ENCODE data around the gene DDX1.

Gene DDX1

DNA sequence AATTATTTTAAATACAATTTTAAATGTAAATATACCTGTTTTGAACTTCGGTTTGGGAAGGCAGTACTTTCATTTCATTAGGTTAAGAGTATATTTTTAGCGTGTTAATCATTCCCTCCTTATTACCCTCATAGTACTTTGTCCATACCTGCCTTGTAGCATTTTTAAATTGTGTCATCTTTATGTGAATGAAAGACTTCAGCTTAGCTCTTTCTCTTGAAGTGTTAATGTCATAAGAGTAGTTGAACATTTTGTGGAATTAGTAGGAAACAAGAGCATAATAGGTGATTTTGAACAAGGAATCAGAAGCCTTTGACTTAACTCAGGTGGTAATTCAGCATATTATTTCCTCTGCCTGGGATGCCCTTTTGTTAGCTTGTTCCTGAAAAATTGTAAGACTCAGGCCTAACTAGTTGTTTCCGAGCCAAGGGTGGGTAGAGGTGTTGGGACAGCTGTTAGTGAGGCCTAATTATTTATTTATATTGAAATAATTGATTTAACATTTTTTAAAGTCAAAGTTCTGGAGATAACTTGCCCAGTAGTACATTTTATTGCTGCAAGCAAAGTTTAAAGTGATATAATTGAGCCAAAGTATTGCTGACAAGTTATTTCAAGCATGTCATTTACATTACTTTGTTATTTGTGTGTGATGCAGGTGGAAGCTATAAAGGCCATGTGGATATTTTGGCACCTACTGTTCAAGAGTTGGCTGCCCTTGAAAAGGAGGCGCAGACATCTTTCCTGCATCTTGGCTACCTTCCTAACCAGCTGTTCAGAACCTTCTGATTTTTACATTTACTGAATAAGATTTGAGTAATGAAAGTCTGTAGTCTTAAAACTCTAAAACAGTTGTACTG lies 38.7 kb downstream of the DDX1 start:
- DNase-seq = no peak

DNA sequence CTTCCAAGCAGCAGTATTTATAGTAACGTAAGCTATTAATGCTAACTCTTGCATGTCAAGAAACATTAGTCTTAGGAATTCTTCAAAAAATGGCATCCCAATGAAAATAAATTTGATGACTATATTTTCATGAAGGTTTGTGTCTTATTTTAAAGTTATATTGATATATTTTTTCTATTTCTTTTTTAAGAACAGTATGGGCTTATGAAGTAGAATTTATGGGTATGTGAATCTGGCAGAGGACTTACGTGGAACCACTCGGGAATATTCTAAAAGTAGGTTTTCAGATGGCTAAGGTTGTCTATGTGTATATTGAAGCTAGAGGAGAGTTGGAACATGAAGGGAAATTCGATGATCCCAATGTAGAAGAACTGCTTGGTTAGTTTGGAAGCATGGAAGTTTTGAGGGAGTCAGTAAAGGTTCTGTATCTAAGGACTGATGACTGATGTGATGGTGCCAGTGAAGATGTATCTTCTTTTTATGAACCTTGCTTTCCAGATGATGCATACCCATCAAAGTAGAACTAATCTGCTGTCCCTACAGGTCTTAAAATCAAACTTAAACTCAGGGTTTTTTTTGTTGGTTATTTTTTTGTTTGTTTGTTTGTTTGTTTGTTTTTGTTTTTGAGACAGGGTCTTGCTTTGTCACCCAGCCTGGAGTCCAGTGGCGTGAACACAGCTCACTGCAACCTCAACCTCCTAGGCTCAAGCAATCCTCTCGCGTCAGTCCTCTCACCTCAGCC lies 39.5 kb downstream of the DDX1 start:
- no peak for DNase-seq

DNA sequence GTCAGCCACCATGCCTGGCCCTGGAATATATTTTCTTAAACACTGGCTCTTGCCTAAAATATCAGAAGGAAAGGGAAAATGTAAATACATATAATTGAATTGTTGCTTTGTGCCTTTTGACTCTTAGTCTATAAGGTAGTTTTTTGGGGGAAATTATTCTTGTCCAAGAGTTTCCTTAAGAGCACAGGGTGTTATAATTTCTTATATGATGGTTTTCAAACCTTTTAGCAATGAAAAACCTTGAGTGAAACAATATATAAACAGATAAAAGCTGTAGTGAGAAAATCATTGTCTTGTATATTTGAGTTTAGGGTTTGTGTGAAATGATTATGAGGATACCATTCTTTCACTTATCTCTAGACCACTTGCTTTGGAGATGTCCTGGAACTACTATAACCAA lies 40.2 kb downstream of the DDX1 start:
- DNase-seq = no peak

DNA sequence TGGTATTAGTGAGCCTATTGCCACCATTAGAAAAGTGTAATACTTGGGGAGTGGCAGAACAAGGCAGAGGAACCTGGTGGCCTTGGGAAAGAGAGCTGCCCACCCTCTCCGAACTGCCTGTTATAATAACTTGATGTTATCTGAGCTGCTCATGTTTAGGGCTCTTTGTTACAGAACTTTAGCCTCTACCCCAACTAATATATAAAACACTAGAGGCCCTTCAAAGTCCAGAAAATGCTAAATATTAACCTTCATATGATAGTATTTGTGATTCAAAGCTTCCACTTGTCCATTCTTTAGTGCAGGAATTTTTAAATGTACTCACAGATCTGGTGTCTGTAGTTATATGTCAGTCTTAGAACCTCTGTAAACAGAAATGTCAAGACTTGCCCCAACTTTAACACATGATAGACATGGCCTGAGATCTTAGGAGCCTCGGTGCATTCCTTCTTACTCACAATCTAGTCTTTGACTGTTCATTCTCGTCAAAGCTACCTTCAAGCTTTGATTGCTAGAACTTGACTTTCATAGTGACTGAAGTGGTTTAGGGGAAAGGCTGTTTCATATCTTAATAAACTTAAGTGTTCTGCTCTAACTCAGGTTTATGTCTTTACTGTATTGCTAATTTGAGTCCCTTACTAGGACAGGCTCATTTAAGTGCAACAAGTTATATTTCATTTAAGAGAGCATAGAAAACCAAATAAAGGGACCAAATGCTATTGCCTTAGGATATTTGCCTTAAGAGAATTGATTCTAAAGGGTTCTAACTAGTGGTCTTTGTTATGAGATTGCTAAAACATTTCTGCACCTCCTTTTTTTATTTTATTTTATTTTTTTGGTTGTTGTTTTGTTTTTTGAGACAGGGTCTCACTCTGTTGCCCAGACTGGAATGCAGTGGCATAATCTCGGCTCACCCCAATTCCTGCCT lies 41.6 kb downstream of the DDX1 start:
- no peak for DNase-seq

DNA sequence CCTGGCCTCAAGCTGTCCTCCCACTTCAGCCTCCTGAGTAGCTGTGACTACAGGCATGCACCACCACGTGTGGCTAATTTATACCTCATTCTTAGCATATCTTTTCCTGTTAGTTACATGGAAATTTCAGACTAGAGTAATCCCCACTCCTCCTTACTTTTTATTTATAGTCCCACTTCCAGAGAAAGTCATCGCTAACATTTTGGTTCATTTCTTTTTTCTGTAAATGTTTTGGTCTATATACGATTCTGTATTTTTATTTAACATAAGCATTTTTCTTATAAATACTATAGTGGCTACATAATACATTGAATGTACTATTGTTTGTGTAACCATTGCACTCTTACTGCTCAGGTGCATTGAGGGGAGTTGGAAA lies 42.3 kb downstream of the DDX1 start:
- no peak for DNase-seq

DNA sequence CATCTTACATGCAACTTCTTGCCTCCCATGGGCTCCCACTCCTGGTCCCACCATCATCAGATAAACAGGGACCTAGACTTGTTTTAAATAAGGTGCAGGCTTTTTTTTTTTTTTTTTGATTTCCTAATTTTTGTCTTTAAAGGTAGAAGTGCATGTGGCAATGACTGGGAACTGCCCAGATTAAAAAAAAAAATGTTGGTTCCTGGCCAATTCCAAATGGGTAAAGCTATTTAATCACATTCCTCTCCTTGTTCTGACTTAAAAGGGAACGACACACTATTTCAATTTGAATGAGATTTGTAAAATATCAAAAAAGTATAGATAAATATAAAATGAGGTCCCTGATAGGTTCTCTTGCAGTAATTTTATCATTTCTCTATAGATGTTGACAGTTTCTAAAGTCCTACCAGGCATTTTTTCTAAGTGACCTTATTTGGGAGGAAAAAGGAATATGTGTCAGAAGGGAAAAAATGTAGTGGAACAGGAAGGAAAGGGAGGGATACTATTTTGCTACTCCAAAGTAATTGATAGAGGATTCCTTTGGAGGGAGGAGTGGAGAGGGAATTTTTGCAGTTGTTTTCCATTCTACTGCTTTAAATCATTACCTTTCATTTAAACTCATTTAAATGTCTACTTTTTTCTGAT lies 43.3 kb downstream of the DDX1 start:
- DNase-seq = no peak

DNA sequence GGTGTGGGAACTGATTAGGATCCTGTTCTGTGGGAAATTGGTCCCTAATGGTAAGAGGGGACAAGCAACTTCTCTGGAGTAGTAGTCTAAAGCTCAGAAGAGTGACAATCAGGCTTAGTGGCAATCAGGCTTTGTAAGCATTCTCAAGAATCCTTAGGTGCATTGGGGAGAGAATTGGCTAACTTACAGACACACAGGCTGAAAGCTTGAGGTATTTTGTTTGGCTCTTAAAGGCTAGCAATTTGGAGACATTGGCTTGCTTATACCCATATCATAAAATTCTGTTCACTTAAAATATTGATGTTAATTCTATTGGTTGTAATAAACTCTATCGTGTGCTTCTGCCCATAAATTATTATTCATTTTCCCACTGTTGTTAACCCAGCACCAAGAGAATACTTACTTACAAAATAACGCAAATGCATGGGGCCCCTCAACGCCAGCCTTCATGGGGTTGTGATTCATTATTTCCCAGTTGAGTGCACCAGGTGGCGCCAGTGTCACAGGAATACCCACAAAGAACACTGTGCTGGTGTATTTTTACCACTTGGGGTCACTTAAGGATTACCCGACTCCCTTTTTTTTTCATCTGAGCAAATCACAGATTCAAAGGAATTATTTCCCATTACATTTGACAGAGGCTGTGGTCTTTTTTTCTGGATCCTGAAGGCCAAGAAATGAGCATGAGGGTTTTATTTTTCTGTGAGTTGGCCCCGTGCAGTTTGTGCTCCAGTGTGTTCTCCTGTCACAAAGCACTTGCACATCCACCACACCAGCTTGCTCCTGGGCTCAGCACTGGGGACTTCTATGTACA lies 45.5 kb downstream of the DDX1 start:
- DNase-seq = peak; percentile 87

DNA sequence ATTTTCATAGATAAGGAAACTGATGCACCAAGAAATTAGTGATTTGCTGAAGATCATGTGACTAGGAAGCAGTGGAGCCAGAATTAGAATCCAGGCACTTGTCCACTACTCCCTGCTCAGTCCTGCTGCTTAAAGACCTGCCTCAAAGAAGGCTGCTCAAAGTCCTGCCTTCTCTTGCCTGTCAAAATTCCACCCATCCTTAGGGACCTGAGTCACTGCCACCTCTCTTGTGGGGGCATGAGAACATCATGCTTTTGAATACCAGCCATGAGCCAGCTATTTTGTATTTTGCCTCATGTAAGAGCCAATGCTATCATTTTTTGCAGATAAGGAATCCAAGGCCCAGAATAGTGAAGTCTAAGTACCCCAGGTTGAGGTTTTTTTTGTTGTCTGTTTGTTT lies 47.1 kb downstream of the DDX1 start:
- no peak for DNase-seq

DNA sequence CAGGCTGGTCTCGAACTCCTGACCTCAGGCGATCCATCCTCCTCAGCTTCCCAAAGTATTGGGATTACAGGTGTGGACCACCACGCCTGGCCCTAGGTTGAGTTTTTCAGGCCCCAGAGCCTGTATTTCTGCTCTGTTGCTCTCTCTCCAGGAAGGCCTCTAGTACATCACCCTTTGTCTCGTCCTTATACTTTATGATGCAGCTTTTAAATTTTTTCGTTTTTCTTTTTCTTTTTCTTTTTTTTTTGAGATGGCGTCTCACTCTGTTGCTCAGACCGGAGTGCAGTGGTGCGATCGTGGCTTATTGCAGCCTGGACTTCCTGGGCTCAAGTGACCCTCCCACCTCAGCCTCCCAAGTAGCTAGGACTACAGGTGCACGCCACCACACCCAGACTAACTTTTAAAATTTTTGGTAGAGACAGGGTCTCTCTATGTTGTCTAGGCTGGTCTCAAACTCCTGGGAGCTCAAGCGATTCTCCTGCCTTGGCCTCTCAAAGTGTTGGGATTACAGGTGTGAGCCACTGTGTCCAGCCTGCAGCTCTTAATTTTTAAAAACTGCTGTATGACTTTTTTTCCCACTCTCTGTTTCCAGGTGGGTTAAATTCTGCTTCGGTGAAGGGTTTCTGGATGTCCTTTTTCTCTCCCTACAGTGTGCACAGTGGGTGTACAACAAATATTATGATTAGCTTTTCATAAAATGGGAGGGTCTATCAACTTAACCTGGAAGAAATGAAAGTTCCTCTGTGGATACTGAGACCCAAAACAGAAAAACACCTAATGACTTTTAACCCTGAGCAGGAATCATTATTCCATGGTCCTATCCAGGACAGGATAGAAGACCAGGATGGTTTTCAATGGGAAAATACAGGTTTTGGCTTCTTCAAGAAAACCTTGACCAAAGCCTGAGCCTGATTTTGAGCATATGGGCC lies 47.9 kb downstream of the DDX1 start:
- DNase-seq = no peak

DNA sequence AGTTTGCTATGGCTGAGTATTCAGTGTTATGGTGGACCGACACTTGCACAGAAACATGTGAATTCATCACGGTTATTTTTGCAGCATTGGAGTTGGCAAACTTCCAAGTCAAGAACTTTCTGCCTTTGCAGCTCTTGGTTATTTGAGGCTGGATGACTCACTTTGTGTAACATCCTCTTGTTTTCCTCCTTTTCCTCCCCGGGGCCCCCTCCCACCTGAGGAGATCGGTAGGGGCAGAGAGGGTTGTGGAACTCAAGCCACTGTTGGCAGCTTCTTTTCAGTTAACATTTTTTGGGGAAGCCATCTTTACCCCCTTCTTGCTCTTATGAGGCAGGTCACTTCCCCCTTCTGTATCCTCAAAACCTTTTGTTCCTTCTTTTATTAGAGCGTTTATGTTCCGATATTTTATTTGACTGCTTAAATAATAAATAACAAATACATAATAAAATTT lies 48.6 kb downstream of the DDX1 start:
- no peak for DNase-seq

DNA sequence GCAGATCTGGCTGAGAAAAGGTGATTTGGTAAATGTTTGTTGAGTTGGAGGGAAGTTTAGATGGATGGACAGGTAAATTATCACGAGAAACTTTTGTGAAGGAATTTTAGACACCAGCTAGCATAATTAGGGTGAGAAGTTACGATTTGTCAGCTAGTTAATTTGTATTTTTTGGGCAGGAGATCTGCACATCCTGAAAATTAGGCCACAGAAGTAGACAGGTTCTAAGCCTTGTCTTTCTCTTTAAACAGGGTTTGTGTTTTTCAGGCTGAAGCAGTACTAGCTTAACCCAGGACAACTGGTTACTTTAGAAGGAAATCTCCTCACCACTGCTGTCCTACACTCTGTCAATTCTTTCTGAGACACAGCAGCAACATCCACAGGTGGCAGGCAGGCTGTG lies 49.1 kb downstream of the DDX1 start:
- DNase-seq = no peak

DNA sequence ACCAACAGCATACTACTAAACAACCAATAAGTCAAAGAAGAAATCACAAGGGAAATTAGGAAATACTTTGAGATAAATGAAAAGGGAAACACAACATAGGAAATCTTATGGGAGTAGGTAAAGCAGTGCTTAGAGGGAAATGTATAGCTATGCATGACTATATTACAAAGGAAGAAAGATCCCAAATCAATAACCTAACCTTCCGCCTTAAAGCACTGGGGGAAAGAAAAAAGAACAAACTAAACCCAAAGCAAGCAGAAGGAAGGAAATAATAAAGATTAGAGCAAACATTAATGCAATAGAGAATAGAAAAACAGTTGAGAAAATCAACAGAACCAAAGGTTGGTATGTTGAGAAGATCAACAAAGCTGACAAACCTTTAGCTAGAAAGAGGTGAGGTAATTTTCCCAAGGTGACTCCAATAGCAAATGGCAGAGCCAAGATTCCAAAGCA lies 49.9 kb downstream of the DDX1 start:
- DNase-seq = no peak

DNA sequence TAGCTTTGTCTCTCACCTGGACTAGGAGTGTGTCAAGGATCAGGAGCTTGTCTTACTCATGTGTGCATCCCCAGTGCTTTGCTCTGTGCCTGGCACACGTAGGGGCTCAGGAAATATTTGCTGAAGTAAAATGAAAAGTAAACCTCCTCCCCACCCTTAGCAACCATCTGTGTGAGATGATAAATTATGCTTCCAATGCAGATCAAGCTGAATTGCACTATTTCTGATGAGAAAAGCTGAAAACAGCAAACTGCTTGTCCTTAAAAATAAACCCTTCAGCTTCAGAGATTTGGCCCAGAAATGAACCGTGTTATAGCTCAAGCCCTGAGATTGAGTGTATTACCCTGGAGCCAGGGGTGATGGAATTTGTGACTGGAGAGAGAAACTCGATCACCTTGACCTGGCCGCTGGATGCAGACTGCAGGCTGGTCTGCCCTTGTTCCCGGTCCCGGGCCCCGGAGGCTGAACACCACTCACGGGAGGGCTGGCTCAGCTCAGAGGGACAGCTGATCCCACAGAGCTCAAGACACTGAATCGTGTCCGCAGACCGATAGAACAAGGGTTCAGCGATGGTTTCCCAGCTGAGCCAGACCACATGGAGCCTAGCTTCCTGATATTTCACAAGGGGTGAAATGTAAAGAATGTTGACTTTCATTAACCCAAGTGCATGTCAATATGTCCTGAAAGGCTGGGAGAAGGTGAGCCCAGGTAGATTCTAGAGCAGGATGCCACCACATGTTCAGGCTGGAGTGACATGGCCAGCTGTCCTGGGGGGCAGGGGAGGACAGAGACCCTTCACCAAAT lies 50.5 kb downstream of the DDX1 start:
- no peak for DNase-seq

DNA sequence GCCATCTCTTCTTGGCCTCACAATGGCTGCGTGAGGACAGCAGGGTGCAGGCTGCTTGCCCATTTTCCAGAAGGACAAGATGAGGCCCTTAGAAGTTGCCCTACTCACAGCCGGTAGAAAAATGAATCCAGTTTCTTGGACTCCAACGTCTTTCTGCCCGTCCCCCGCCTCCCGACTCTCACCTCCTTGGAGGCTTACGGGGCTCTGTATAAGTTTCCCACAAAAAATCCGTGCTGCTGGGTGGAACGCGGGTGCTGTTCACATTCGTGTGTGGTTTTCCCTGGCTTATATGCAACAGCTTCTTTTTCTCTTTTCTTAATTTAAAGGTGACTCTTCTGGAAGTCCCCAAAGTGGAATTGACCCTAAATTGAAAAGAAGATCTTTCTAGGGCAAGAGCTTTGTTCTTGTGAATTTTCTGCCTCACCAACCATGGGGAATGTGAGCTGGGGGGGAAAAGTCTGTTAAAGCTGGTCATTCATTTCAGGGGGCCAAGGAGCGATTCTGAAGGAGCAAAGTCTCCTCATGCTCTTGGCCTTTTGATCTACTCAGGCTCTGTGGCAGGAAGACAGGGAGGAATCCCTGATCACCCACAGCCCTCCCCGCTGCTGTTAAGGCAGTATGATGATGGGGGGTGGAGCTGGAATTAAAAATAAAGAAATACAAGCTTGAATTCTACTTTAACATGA lies 51.3 kb downstream of the DDX1 start:
- no peak for DNase-seq

DNA sequence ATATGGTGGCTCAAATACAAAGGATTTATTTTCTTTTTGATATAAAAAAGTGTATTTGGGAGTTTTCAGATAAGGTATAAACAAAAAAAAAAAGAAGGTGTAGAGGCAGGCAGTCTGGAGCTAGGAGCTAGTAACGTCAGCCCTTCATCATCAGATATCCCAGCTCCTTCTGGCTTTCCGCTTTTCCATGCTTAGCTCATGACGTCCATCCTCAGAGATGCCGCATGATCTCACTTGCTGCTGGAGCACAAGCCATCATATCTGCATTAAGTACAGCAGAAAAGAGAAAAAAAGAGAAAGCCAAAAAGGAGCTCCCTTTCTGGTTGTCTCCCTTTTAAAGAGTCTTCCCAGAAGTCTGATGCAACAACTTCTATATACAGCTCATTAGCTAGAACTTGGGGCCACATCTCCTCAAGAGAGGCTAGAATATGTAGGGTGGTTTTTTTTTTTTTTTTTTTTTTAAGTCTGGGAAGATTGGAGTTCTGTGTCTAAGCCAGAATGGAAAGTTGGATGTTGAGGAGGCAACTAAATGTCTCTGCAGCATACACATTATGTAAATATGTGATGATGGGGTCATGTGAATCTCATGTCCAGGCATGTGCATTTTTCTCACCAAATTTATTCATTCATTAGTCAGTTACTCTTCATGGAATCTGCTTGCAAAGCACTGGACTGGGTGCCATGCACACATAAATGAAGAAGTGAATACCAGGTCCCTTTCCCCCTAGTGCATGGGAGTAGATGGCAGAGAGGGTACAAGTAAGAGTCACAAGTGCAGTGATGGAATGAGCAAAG lies 52.3 kb downstream of the DDX1 start:
- DNase-seq = no peak

DNA sequence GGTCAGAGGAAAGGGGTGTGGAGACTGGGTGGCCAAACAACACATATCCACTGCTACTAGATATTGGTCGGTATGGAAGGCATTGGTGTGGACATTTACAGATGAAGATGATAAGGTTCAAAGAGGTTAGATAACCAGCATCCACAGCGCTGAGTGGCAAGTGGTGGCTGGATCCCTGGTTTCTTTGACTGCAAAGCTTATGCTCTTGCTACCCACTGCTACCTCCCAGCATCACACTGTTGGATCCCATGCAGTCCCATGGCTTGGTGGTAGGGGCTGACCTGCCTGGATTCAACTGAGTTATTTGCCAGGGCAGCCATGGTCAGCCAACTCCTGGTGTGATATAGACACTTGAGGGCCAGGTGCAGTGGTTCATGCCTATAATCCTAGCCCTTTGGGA lies 53.6 kb downstream of the DDX1 start:
- DNase-seq = no peak

DNA sequence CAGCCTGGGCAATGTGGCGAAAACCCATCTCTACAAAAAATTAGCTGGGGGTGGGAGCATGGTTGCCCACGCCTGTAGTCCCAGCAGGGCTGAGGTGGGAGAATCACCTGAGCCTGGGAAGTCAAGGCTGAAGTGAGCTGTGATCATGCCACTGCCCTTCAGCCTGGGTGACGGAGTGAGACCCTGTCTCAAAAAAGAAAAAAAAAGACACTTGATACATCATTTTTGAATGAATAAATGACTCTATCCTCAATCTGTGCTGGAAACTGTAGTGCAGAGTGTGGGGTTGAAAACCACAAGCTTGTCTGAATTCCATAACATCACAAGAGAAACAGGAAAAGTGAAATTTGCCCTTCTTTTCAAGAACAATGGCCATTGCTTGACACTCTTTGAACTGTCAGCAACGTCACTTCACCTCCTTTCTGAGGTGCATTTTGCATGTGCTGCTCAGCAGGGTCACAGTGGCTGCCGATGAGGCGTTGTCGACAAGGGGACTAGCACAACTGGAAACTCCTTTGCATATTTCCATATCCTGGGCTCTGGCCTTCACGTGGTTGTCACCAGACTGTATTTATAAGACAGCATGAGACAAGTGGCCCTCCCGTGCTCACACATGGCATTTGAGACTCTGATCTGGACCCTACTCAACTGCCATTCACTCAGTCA lies 54.2 kb downstream of the DDX1 start:
- DNase-seq = no peak

DNA sequence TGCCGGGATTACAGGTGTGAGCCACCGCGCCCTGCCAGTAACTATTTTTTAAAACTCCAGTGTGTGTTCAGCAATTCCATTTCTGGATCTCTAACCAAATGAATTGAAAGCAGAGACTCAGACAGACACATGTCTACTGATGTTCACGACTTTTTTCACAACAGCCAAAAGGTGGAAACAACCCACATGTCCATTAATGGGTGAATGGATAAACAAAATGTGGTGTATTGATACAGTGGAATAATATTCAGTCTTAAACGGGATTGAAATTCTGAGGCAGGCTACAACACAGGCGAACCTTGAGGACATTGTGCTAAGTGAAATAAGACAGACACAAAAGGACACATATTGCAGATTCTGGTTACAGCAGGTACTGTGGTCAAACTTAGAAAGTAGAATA lies 55.0 kb downstream of the DDX1 start:
- DNase-seq = no peak

Data from NCI-H1694 treated with DMSO at 0.1 percent for 48 hours (cell line).